HepG2 (cell line): ENCODE data around the gene ZSCAN4. TPM values are rescaled to one million over a fixed set of nuclear protein-coding genes. Genes with fewer than 3 reads are reported as not detected.
A peak's percentile ranks its signal among the peaks of the same experiment; 100 is the strongest.

Experiments used
- ATAC-seq: fragments of 200-7000 bp; cut with Tn5 transposase; 3 replicates; pipeline ENCODE4 v1.9.1; 2020; ENCODE audit warnings: mild to moderate bottlenecking, moderate library complexity
- BruUV-seq: library from RNA; stranded (reverse); fragments of 400-500 nt; replicated peaks from 2 replicates; lab custom pipeline; 2021; lab: Mats Ljungman, UMichigan
- CTCF ChIA-PET: fragments of 300-600 bp; formaldehyde crosslinking; extraction: SDS; loops from one replicate; lab custom pipeline; 2021; ENCODE audit warnings: low total read pairs, inconsistent platforms, low intra/inter-chr PET ratio; lab: Yijun Ruan, JAX
- POLR2A ChIA-PET: fragments of 350-600 bp; sonication (Branson Sonifier 250); formaldehyde crosslinking; loops from one replicate; lab custom pipeline; 2020; ENCODE audit warnings: antibody characterized with exemption, inconsistent platforms; lab: Yijun Ruan, JAX
- DNase-seq: peaks from one replicate; pipeline ENCODE4 v3.0.0-alpha.2; 2015; ENCODE audit warnings: low spot score
- FAIRE-seq: peaks from 3 replicates; lab custom pipeline; 2011; peaks lifted over from hg19 to GRCh38; lab: Jason Lieb, UNC
- H2AFZ ChIP-seq: one replicate; pipeline ENCODE4 v1.6.1; 2011; ENCODE audit warnings: low read length, inconsistent platforms
- H3K27ac ChIP-seq: fragments of 300-600 bp; 3 replicates; pipeline ENCODE4 v1.8.0; 2011; ENCODE audit warnings: mixed run types, mild to moderate bottlenecking, mixed read lengths, low read length, inconsistent platforms; ENCODE audit not compliant: insufficient read depth; ENCODE audit errors: extremely low read length
- H3K27me3 ChIP-seq, 2 experiments: fragments of 200-600 bp in 1 of 2; 2 replicates in 1 of 2; 3 replicates in 1 of 2; pipeline versions ENCODE4 v1.6.0 to v1.8.0; 2011; ENCODE audit warnings: low read length in 2 of 2, mild to moderate bottlenecking in 2 of 2, moderate library complexity in 2 of 2, inconsistent platforms in 1 of 2; ENCODE audit not compliant: insufficient read depth in 2 of 2, control insufficient read depth in 1 of 2
- H3K36me3 ChIP-seq, 2 experiments: fragments of 200-600 bp in 1 of 2; replicated peaks in 1 of 2; 2 replicates in 1 of 2; 3 replicates in 1 of 2; pipeline versions ENCODE4 v1.5.1 to v1.8.0; 2011; ENCODE audit warnings: low read length in 2 of 2, inconsistent platforms in 1 of 2; ENCODE audit not compliant: insufficient read depth in 2 of 2, control insufficient read depth in 1 of 2
- H3K4me1 ChIP-seq: 2 replicates; pipeline ENCODE4 v1.5.1; 2012; ENCODE audit warnings: low read length, inconsistent platforms; ENCODE audit not compliant: insufficient read depth
- H3K4me2 ChIP-seq: 2 replicates; pipeline ENCODE4 v1.6.0; 2011; ENCODE audit warnings: low read depth, low read length, inconsistent platforms
- H3K4me3 ChIP-seq, 3 experiments: fragments of 200-600 bp in 1 of 3; sonication (generic), shearing (Covaris generic) in 1 of 3; replicated peaks in 1 of 3; 2 replicates each; pipeline ENCODE4 v1.5.1; 2011 to 2016; ENCODE audit warnings: low read length in 3 of 3, inconsistent platforms in 2 of 3, low read depth in 2 of 3, mild to moderate bottlenecking in 2 of 3, control low read depth in 1 of 3, mixed read lengths in 1 of 3; ENCODE audit not compliant: insufficient read depth in 1 of 3
- H3K79me2 ChIP-seq: one replicate; pipeline ENCODE4 v1.6.1; 2011; ENCODE audit warnings: low read length, inconsistent platforms; ENCODE audit not compliant: insufficient read depth
- H3K9ac ChIP-seq: 2 replicates; pipeline ENCODE4 v1.6.0; 2011; ENCODE audit warnings: mild to moderate bottlenecking, low read depth, low read length, inconsistent platforms; ENCODE audit not compliant: insufficient read depth
- H3K9me3 ChIP-seq: 2 replicates; pipeline ENCODE4 v1.5.1; 2012; ENCODE audit warnings: mild to moderate bottlenecking, low read length
- H4K20me1 ChIP-seq: 2 replicates; pipeline ENCODE4 v1.6.0; 2011; ENCODE audit warnings: inconsistent platforms, mild to moderate bottlenecking, low read length, moderate library complexity; ENCODE audit not compliant: insufficient read depth
- EHMT2 ChIP-seq: fragments of 200-600 bp; sonication (generic); IDR thresholded peaks from 2 replicates; pipeline ENCODE4 v1.7.0; 2017; ENCODE audit warnings: antibody characterized with exemption, low read depth, low read length, borderline replicate concordance
- FOXJ3 ChIP-seq: sonication (generic); formaldehyde crosslinking; IDR thresholded peaks from 2 replicates; pipeline ENCODE4 v1.4.0; 2020; ENCODE audit warnings: missing genetic modification reagents, mild to moderate bottlenecking, borderline replicate concordance
- PAF1 ChIP-seq: IDR thresholded peaks from 2 replicates; pipeline ENCODE4 v1.6.1; 2016; ENCODE audit warnings: missing genetic modification reagents, missing compliant biosample characterization
- PAX8 ChIP-seq: sonication (generic); formaldehyde crosslinking; IDR thresholded peaks from 2 replicates; pipeline ENCODE4 v1.8.0; 2022; ENCODE audit warnings: mild to moderate bottlenecking, missing genetic modification reagents, borderline replicate concordance
- ZBTB7A ChIP-seq: sonication (generic); formaldehyde crosslinking; IDR thresholded peaks from 2 replicates; pipeline ENCODE4 v1.8.0; 2022; ENCODE audit warnings: mild to moderate bottlenecking, missing genetic modification reagents
- ZMYM2 ChIP-seq: sonication (generic); formaldehyde crosslinking; IDR thresholded peaks from 2 replicates; pipeline ENCODE4 v1.8.0; 2022; ENCODE audit warnings: mild to moderate bottlenecking, missing genetic modification reagents
- ZNF20 ChIP-seq: sonication (generic); formaldehyde crosslinking; IDR thresholded peaks from 2 replicates; pipeline ENCODE4 v1.4.0; 2020; ENCODE audit warnings: mild to moderate bottlenecking, moderate library complexity, missing genetic modification reagents
- ZNF333 ChIP-seq: sonication (generic); formaldehyde crosslinking; IDR thresholded peaks from 2 replicates; pipeline ENCODE4 v1.4.0; 2020; ENCODE audit warnings: mild to moderate bottlenecking, missing genetic modification reagents, borderline replicate concordance
- ZNF343 ChIP-seq: sonication (generic); formaldehyde crosslinking; IDR thresholded peaks from 2 replicates; pipeline ENCODE4 v1.4.0; 2020; ENCODE audit warnings: mild to moderate bottlenecking, missing genetic modification reagents
- WGBS: methylation state at CpG from one replicate; pipeline ENCODE4 v1.1.6; 2017; ENCODE audit warnings: low lambda C conversion rate; 5-methylcytosine and 5-hydroxymethylcytosine counted together
- in situ Hi-C: cut with HindIII; loops from 2 replicates; pipeline ENCODE4 v1.10.0; 2017; ENCODE audit warnings: low pct_unique_long_range_greater_than_20kb; ENCODE audit not compliant: extremely low pct_ligation_motif_present
- intact Hi-C: fragments of 100-400 bp; cut with micrococcal nuclease; formaldehyde crosslinking; loops from one replicate; pipeline ENCODE4 v1.10.0; 2022; ENCODE audit not compliant: unreplicated experiment
- polyA plus RNA-seq, 8 experiments: library from polyadenylated mRNA; depleted of rRNA in 3 of 8; stranded (reverse) in 7 of 8; unstranded in 1 of 8; fragments of >200 nt; fragmentation: Illumina TruSeq in 4 of 8; extraction: Trizol in 4 of 8; gene quantifications; 2 replicates each; pipeline versions ENCODE4 v1.2.1 to v1.2.3, GENCODE V29; 2011 to 2016; ENCODE audit warnings: low read depth in 4 of 8, missing spikeins in 1 of 8, mixed read lengths in 1 of 8; ENCODE audit not compliant: insufficient read depth in 1 of 8
- total RNA-seq, 5 experiments: library from RNA; depleted of rRNA; stranded (reverse); fragments of >200 nt; fragmentation: Illumina TruSeq; extraction: Trizol; gene quantifications; 2 replicates each; pipeline ENCODE4 v1.2.3, GENCODE V29; 2016; ENCODE audit warnings: low read depth in 1 of 5
- TF ChIP-seq, protein P1 (sequence below): sonication (generic); formaldehyde crosslinking; IDR thresholded peaks from 2 replicates; pipeline ENCODE4 v1.8.1; 2023; ENCODE audit warnings: mild to moderate bottlenecking, missing genetic modification reagents, borderline replicate concordance
- TF ChIP-seq, protein P2 (sequence below): sonication (generic); formaldehyde crosslinking; IDR thresholded peaks from 2 replicates; pipeline ENCODE4 v1.4.0; 2020; ENCODE audit warnings: missing genetic modification reagents, borderline replicate concordance
- TF ChIP-seq, protein P3 (sequence below): sonication (generic); formaldehyde crosslinking; IDR thresholded peaks from 2 replicates; pipeline ENCODE4 v1.8.0; 2023; ENCODE audit warnings: mild to moderate bottlenecking, missing genetic modification reagents
- TF ChIP-seq, protein P4 (sequence below): sonication (generic); formaldehyde crosslinking; IDR thresholded peaks from 2 replicates; pipeline ENCODE4 v1.8.1; 2023; ENCODE audit warnings: missing genetic modification reagents, inconsistent platforms, borderline replicate concordance

The ZSCAN4 gene
- total and polyA plus RNA-seq, 2 of the 13 experiments (the other 11 are each of a cell fraction or from before 2014, with no cell fraction given) = 0.60 to 0.73 TPM

DNA sequence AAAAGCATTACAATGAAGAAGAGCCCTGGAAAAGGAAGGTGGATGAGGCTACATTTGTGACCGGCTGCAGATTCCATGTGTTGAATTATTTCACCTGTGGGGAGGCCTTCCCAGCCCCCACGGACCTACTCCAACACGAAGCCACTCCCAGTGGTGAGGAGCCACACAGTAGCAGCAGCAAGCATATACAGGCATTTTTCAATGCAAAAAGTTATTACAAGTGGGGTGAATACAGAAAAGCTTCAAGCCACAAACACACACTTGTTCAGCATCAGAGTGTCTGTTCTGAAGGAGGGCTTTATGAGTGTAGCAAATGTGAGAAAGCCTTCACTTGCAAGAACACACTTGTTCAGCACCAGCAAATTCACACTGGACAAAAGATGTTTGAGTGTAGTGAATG is 18.0 kb downstream of the ZSCAN4 start:
- Histone ChIP-seq H2AFZ (no peak overlapping the region), H3K79me2 (peaks cover 87% of the 10 kb centered on the region), H3K4me3 (no peak overlapping the region), H3K9ac (no peak overlapping the region), H4K20me1 (0 out of 2 replicates have a peak, but pooled peaks cover 4% of the 10 kb centered on the region), H3K9me3 (peaks cover 11% of the 10 kb centered on the region; the same call in 1 of the 2 replicates), H3K27me3 (no peaks in the 10 kb centered on the region; a peak in 1 of 5 replicates), H3K27ac (no peak overlapping the region), H3K4me1 (peaks cover 31% of the 10 kb centered on the region), H3K36me3 (peaks cover 12 to 65% of the 10 kb centered on the region in 2 experiments), H3K4me2 (no peak overlapping the region)
- BruUV-seq = no TSS peak
- DNase-seq (no peak), FAIRE-seq (no peak), ATAC-seq (no peak)
- in situ Hi-C loops (no loop called here), intact Hi-C loops (no loop called here)
- POLR2A ChIA-PET = no interaction called here
- 100% methylated on average over 3 of the region's 3 CpGs for WGBS
- CTCF ChIA-PET = no interaction called here
- TF ChIP-seq, protein P1, sequence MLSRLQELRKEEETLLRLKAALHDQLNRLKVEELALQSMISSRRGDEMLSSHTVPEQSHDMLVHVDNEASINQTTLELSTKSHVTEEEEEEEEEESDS = no peak

DNA sequence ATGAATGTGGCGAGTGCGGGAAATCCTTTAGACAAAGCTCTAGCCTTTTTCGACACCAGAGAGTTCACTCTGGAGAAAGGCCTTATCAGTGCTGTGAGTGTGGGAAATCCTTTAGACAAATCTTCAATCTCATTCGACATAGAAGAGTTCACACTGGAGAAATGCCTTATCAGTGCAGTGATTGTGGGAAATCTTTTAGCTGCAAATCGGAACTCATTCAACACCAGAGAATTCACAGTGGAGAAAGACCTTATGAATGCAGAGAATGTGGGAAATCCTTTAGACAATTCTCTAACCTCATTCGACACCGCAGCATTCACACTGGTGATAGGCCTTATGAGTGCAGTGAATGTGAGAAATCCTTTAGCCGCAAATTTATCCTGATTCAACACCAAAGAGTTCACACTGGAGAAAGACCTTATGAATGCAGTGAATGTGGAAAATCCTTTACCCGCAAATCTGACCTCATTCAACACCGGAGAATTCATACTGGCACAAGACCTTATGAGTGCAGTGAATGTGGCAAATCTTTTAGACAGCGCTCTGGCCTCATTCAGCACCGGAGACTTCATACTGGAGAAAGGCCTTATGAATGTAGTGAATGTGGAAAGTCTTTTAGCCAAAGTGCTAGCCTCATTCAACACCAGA is 18.8 kb downstream of the ZSCAN4 start:
- no peak overlapping the region for H3K4me2 ChIP-seq
- H3K36me3 ChIP-seq = peaks cover 12 to 65% of the 10 kb centered on the region in 2 experiments
- H3K27me3 ChIP-seq = no peaks in the 10 kb centered on the region; a peak in 1 of 5 replicates
- 0 out of 2 replicates have a peak, but pooled peaks cover 4% of the 10 kb centered on the region for H4K20me1 ChIP-seq
- H3K9me3 ChIP-seq = peaks cover 11% of the 10 kb centered on the region; the same call in 1 of the 2 replicates
- POLR2A ChIA-PET = no interaction called here
- H3K4me3 ChIP-seq = no peak overlapping the region
- peaks cover 31% of the 10 kb centered on the region for H3K4me1 ChIP-seq
- CTCF ChIA-PET = no interaction called here
- BruUV-seq = TSS peak; percentile 0
- no peak for FAIRE-seq
- in situ Hi-C loops = no loop called here
- DNase-seq = no peak
- 97% methylated on average over 12 of the region's 12 CpGs for WGBS
- H3K27ac ChIP-seq = no peak overlapping the region
- H2AFZ ChIP-seq = no peak overlapping the region
- intact Hi-C loops = no loop called here
- H3K79me2 ChIP-seq = peaks cover 80% of the 10 kb centered on the region
- no peak for ATAC-seq
- no peak overlapping the region for H3K9ac ChIP-seq
- TF ChIP-seq ZMYM2 (no peak), ZBTB7A (CRISPR knock-in tag) (no peak), PAX8 (CRISPR knock-in tag) (no peak), ZNF343 (CRISPR knock-in tag) (no peak), PAF1 (no peak), ZNF20 (no peak), FOXJ3 (CRISPR knock-in tag) (no peak), ZNF333 (no peak), EHMT2 (no peak)
- TF ChIP-seq, protein P2, sequence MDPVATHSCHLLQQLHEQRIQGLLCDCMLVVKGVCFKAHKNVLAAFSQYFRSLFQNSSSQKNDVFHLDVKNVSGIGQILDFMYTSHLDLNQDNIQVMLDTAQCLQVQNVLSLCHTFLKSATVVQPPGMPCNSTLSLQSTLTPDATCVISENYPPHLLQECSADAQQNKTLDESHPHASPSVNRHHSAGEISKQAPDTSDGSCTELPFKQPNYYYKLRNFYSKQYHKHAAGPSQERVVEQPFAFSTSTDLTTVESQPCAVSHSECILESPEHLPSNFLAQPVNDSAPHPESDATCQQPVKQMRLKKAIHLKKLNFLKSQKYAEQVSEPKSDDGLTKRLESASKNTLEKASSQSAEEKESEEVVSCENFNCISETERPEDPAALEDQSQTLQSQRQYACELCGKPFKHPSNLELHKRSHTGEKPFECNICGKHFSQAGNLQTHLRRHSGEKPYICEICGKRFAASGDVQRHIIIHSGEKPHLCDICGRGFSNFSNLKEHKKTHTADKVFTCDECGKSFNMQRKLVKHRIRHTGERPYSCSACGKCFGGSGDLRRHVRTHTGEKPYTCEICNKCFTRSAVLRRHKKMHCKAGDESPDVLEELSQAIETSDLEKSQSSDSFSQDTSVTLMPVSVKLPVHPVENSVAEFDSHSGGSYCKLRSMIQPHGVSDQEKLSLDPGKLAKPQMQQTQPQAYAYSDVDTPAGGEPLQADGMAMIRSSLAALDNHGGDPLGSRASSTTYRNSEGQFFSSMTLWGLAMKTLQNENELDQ (CRISPR knock-in tag) = no peak
- TF ChIP-seq, protein P3, sequence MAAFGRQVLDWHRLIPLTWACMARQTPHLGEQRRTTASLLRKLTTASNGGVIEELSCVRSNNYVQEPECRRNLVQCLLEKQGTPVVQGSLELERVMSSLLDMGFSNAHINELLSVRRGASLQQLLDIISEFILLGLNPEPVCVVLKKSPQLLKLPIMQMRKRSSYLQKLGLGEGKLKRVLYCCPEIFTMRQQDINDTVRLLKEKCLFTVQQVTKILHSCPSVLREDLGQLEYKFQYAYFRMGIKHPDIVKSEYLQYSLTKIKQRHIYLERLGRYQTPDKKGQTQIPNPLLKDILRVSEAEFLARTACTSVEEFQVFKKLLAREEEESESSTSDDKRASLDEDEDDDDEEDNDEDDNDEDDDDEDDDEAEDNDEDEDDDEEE = no peak
- TF ChIP-seq, protein P4, sequence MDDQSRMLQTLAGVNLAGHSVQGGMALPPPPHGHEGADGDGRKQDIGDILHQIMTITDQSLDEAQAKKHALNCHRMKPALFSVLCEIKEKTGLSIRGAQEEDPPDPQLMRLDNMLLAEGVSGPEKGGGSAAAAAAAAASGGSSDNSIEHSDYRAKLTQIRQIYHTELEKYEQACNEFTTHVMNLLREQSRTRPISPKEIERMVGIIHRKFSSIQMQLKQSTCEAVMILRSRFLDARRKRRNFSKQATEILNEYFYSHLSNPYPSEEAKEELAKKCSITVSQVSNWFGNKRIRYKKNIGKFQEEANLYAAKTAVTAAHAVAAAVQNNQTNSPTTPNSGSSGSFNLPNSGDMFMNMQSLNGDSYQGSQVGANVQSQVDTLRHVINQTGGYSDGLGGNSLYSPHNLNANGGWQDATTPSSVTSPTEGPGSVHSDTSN = no peak
